ENCODE data around the gene GPR161.
"Not testable (repeated sequence)": the region's sequence is repeated elsewhere in the genome, so short reads cannot be mapped to it uniquely, and the experiment has no call there.

GPR161 gene

GRCh38 chr1:168064216-168064615, 72.5 kb downstream of the GPR161 start:
- no peaks in the 10 kb centered on the region for H3K79me2 ChIP-seq (ENCODE audit: insufficient read depth, low read depth)
- no peaks in the 10 kb centered on the region for H3K27me3 ChIP-seq (ENCODE audit: insufficient read depth, low read depth)
- H3K9ac ChIP-seq = no peak overlapping the region
- no peak for TF ChIP-seq CTCF (conservative IDR thresholded peaks at IDR 0.05; ENCODE audit: low read depth, low read length)
- H3K27ac ChIP-seq = no peak overlapping the region
- no peak overlapping the region for H3K4me3 ChIP-seq (IDR thresholded peaks at IDR 0.05; ENCODE audit: insufficient read depth, low read depth, low read length)
- H3K4me1 ChIP-seq (ENCODE audit: low read depth, poor library complexity, severe bottlenecking) = no peaks in the 10 kb centered on the region
- H2AFZ ChIP-seq (ENCODE audit: low read depth) = no peak overlapping the region
- H4K20me1 ChIP-seq (ENCODE audit: insufficient read depth) = no peaks in the 10 kb centered on the region
- H3K4me2 ChIP-seq = no peak overlapping the region
- no peaks in the 10 kb centered on the region for H3K36me3 ChIP-seq (ENCODE audit: insufficient read depth)

GRCh38 chr1:168057921-168058320, 78.8 kb downstream of the GPR161 start:
- no peak for TF ChIP-seq CTCF (conservative IDR thresholded peaks at IDR 0.05; ENCODE audit: low read depth, low read length)
- H3K9ac ChIP-seq = no peak overlapping the region
- H4K20me1 ChIP-seq (ENCODE audit: insufficient read depth) = no peaks in the 10 kb centered on the region
- no peaks in the 10 kb centered on the region for H3K27me3 ChIP-seq (ENCODE audit: insufficient read depth, low read depth)
- H2AFZ ChIP-seq (ENCODE audit: low read depth) = no peak overlapping the region
- H3K27ac ChIP-seq = no peak overlapping the region
- no peaks in the 10 kb centered on the region for H3K79me2 ChIP-seq (ENCODE audit: insufficient read depth, low read depth)
- H3K4me2 ChIP-seq = no peak overlapping the region
- no peaks in the 10 kb centered on the region for H3K4me1 ChIP-seq (ENCODE audit: low read depth, poor library complexity, severe bottlenecking)
- H3K36me3 ChIP-seq (ENCODE audit: insufficient read depth) = no peaks in the 10 kb centered on the region
- no peak overlapping the region for H3K4me3 ChIP-seq (IDR thresholded peaks at IDR 0.05; ENCODE audit: insufficient read depth, low read depth, low read length)

GRCh38 chr1:168057355-168057754, 79.4 kb downstream of the GPR161 start:
- Histone ChIP-seq H3K27me3 (ENCODE audit: insufficient read depth, low read depth) (no peaks in the 10 kb centered on the region), H3K4me2 (no peak overlapping the region), H3K4me3 (IDR thresholded peaks at IDR 0.05; ENCODE audit: insufficient read depth, low read depth, low read length) (no peak overlapping the region), H2AFZ (ENCODE audit: low read depth) (no peak overlapping the region), H3K36me3 (ENCODE audit: insufficient read depth) (no peaks in the 10 kb centered on the region), H4K20me1 (ENCODE audit: insufficient read depth) (no peaks in the 10 kb centered on the region), H3K9ac (no peak overlapping the region), H3K4me1 (ENCODE audit: low read depth, poor library complexity, severe bottlenecking) (no peaks in the 10 kb centered on the region), H3K79me2 (ENCODE audit: insufficient read depth, low read depth) (no peaks in the 10 kb centered on the region), H3K27ac (no peak overlapping the region)
- TF ChIP-seq CTCF (conservative IDR thresholded peaks at IDR 0.05; ENCODE audit: low read depth, low read length) = no peak

GRCh38 chr1:168056152-168056551, 80.6 kb downstream of the GPR161 start:
- not testable (repeated sequence) for H3K4me2 ChIP-seq; H3K9ac ChIP-seq; H3K79me2 ChIP-seq (ENCODE audit: insufficient read depth, low read depth); H3K4me1 ChIP-seq (ENCODE audit: low read depth, poor library complexity, severe bottlenecking); H3K27me3 ChIP-seq (ENCODE audit: insufficient read depth, low read depth); H3K27ac ChIP-seq; H3K4me3 ChIP-seq (IDR thresholded peaks at IDR 0.05; ENCODE audit: insufficient read depth, low read depth, low read length); H3K36me3 ChIP-seq (ENCODE audit: insufficient read depth); H2AFZ ChIP-seq (ENCODE audit: low read depth); H4K20me1 ChIP-seq (ENCODE audit: insufficient read depth)

- H3K4me3 ChIP-seq (IDR thresholded peaks at IDR 0.05; ENCODE audit: insufficient read depth, low read depth, low read length) = no peak overlapping the region
Observed at GRCh38 chr1:168054117-168054516, 82.6 kb downstream of the GPR161 start.

More at GRCh38 chr1:168054117-168054516, 82.6 kb downstream of the GPR161 start:
- Histone ChIP-seq H3K27ac (no peak overlapping the region), H2AFZ (ENCODE audit: low read depth) (no peak overlapping the region), H3K79me2 (ENCODE audit: insufficient read depth, low read depth) (no peaks in the 10 kb centered on the region), H3K36me3 (ENCODE audit: insufficient read depth) (no peaks in the 10 kb centered on the region), H3K4me2 (no peak overlapping the region), H3K9ac (no peak overlapping the region), H4K20me1 (ENCODE audit: insufficient read depth) (no peaks in the 10 kb centered on the region), H3K27me3 (ENCODE audit: insufficient read depth, low read depth) (no peaks in the 10 kb centered on the region), H3K4me1 (ENCODE audit: low read depth, poor library complexity, severe bottlenecking) (no peaks in the 10 kb centered on the region)
- TF ChIP-seq CTCF (conservative IDR thresholded peaks at IDR 0.05; ENCODE audit: low read depth, low read length) = no peak

All from KMS-11 (cell line).